Posterior cingulate gyrus (tissue), 11 donors: ENCODE results near the gene FOXK1.

Experiments
- DNase-seq, 10 donors: peaks; one replicate each; pipeline versions ENCODE4 v3.0.0 to v3.0.0-alpha.2; 2020 to 2021; ENCODE audit warnings: mixed read lengths in 3 of 10
- intact Hi-C: fragments of 100-400 bp; cut with DNase I; formaldehyde crosslinking; loops from one replicate; pipeline ENCODE4 v1.15.1; 2023

The FOXK1 gene

DNA sequence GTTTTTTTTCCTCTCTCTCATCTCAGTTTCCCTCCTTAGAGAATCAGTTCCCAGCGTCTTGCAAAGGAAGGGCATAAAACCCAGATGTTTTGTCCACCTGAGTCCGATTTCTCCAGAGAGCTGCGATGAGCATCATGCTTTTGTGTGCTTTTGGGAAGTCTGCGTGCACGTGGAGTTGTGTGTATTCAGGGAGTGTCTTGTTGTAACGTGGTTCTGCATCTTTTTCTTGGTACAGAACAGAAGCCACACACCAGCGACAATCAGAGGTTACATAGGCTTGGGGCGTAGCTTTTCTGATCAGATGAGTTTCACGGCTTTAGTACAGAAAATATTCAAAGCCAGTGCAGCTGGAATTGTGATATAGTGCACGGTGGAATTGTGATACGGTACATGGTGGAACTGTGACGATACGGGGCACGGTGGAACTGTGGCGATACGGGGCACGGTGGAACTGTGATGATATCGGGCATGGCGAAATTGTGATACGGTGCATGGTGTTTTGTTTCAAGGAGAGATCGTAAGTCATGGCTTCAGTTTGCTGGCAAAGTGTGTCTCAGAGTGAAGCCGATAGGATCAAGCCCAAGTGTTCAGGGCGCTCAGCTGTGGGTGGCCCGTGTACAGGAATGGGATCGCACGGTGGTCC is 32.8 kb downstream of the FOXK1 start:
- intact Hi-C loops: no loop called here
- DNase-seq: peak in 1 of 10 donors; percentile 28

GRCh38 chr7:4715410-4715776 is 33.3 kb downstream of the FOXK1 start:
- peak in 4 of 10 donors; percentile 19 to 88 (median 58) for DNase-seq
- intact Hi-C loops: no loop called here

GRCh38 chr7:4716946-4717795 is 35.1 kb downstream of the FOXK1 start:
- DNase-seq: peak in 5 of 10 donors; percentile 35 to 92 (median 88)
- intact Hi-C loops: no loop called here

DNA sequence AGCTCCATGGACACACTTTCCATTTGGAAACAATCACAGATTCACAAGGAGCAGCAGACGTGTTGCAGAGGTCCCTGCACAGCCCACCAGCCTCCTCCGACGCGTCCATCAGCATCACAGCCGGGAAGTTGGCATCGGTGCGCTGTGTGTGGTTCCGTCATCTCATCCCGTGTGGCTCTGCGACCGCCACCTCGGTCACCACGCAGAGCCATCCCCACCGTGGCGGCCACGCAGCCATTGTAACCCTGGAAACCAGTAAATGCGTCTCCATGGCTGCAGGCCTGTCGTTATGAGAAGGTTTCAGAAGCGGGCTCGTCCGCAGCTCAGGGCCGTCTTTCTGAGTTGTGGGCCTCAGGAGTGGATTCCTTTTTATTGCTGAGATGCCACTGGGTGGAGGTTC is 36.0 kb downstream of the FOXK1 start:
- no peak for DNase-seq
- intact Hi-C loops: no loop called here

GRCh38 chr7:4720225-4720624 is 38.1 kb downstream of the FOXK1 start:
- DNase-seq: no peak
- intact Hi-C loops: loop anchor here (5.0 kb wide), 1 partner anchor 38 kb away; the partner anchor contains the start of gene FOXK1

- no peak for DNase-seq
- intact Hi-C loops: loop anchor here (5.0 kb wide), 1 partner anchor 40 kb away; the partner anchor contains the start of gene FOXK1
Measured at GRCh38 chr7:4722308-4722707, 40.2 kb downstream of the FOXK1 start.

GRCh38 chr7:4722960-4723630 is 41.0 kb downstream of the FOXK1 start:
- intact Hi-C loops: loop anchor here (5.0 kb wide), 1 partner anchor 41 kb away; the partner anchor contains the start of gene FOXK1
- DNase-seq: peak in 2 of 10 donors; percentile 25 to 89

DNA sequence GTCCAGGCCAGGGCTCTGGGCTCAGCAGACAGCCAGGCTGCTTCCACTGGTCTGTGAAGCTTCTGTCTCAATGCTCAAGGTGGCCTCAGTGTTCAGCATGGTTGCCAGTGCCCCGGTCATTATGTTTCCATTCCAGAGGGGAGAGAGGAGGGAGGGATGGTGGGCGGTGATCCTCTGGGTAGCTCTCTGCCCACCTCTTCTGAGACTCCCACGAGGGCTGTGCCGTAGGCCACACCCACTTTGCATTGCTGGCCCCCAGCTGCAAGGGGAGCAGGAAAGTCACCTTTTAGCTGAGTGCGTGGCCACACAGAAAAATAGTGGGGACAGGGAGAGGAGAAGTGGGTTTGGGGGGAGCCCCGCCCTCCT is 42.5 kb downstream of the FOXK1 start:
- DNase-seq: no peak
- intact Hi-C loops: loop anchor here (5.0 kb wide), 1 partner anchor 42 kb away; the partner anchor contains the start of gene FOXK1

DNA sequence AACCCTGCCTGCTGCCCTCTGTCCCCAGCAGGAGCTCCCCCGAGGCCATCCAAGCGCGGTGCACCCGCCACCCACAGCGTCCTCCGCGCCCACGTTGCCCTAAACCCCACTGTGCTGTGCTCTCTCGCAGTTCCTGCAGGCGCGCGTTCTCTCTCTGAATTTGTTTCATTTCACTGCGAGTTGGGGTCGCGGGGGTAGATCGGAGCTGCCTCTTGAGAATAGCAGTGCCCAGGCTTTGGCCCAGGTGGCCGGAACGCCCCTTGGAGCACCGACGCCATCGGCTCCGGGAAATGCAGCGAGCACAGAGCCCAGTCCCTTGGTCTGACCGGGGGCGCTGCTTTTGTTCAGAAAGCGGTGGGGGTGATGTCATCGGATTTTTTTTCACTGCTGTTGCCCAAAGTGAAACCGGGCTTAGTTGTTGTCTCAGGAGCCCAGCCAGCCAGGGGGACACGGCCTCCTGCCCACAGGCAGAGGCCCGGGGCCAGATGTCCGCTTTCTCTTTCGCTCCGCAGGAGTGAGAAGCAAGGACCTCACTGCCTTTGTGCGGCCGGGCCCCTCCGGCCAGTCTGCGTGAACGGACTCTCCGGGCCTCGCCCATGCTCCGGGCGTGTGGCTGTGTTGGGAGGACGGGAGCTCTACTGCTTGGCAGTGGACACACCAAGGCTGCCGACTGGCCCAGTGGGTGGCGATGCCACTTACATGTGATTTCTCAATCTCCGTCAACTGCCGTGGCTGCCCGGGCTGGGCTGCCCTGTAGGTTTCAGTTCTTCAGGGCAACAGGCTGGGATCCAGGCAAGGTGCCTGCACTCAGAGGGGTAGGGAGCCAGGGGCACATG is 43.1 kb downstream of the FOXK1 start:
- intact Hi-C loops: no loop called here
- DNase-seq: peak; percentile 60 to 96 (median 76)

DNA sequence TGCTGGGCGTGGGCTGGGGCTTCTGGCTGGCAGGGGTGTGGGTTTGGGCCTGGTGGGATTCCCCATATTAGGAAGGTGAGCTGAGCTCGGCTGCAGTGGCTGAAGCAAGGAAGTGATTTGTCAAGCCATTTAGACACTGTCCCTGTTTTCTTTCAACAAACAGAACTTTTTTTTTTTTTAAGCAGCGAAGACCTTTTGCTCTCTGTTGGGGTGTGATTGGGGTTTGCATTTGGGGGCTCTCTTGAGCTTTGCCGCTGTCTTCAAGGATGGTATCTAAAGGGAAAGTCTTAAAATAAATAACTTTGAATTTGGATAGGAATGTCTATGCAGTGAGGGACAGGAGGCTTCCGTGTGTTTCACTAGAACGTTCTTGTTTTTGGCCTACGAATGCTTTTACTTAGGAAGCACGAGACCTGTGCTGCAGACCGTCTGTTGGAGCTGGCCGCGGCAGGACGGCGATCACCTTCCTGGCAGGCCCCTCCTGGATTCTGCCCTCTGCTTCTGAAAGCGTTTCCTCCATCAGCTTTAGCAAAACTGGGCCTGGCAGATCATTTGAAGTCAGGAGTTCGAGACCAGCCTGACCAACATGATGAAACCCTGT is 43.9 kb downstream of the FOXK1 start:
- intact Hi-C loops: no loop called here
- DNase-seq: no peak

DNA sequence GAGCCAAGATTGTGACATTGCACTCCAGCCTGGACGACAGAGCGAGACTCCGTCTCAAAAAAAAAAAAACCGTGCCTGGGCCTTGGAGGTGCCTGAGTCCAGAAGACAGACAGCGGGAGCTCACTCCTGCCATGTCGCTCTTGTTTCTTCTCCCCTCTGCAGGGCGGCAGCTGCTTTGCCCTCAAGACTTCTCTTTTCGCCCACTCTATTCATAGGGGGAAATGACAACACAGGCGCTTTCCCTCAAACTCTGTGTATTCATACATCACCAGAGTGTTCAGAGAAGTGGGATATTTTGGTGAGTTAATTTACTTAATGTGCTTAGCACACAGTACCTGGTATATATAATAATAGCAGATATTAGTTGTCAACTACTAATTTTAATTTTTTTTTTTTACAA is 44.5 kb downstream of the FOXK1 start:
- no peak for DNase-seq
- intact Hi-C loops: no loop called here

DNA sequence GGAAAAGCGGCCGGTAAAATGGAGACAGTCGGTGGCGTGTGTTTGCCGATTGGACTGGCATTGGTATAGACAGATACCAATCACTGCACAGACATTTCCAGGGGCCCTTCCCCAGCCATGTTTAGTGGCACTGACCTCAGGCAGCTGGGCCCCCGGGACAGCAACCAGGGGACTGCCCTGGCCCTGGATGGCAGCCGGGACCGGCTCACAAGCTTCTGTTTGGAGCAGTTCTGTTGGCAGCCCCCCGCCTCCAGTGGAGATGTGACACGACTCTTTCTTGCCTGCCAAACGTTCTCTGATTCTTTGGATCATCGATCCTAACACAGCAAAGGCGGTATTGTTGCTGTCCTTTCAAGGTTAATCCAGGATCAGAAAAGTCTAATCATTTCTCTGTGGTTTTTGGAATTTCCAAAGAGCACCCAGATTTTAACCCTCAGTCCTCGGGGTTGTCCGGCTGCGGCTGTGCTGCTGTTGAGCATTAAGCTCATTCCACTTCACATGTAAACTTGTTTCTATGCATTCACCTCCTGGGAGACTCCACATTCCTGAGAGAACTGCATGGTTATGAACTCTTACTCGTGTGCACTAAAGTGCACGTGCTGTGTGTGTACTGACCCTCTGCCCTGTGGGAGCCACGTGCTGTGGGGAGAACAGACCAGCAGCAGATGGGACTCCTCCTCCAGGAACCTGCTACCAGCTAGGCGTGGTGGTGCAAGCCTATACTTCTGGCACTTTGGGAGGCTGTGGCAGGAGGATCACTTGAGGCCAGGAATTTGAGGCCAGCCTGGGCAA is 46.0 kb downstream of the FOXK1 start:
- DNase-seq: no peak
- intact Hi-C loops: no loop called here

DNA sequence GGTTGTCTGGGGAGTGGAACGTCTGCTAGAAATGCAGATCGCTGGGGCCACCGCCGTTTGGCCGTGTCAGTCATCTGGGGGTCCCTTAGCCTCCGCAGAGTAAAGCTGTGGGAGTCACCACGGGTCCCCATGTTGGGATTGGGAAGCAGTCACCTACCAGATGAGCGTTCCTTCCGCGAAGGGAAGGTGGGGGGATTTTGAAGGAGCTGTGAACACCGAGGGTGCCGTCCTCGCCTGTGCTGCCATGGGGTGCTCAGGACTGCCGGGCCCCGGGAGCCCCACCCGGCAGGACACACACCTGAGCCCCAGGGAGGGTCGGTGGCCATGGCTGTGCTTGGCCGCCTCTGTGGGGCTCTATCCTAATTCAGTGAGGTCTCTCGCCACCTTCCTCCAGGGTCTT is 47.2 kb downstream of the FOXK1 start:
- no peak for DNase-seq
- intact Hi-C loops: no loop called here

DNA sequence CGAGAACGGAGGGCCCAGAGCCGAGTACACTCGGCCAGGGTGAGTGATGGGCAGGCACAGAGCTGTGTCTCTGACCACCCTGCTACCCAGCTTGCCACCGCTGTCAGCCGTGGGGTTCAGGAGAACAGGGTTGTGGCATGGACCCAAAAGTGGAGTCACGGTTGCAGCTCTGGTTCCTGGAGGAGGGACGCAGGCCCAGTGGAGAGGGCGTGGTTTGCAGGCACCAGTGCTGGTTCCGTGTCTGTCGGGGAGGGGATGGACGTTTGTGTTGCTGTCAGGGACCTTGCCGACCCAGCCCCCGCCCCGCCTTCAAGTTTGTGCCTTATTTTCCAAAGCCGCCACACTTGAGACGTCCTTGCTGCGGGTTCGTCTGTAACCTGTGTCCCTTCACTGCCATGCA is 48.2 kb downstream of the FOXK1 start:
- peak in 1 of 10 donors; percentile 84 for DNase-seq
- intact Hi-C loops: no loop called here

GRCh38 chr7:4730971-4731370 is 48.9 kb downstream of the FOXK1 start:
- intact Hi-C loops: no loop called here
- DNase-seq: no peak

DNA sequence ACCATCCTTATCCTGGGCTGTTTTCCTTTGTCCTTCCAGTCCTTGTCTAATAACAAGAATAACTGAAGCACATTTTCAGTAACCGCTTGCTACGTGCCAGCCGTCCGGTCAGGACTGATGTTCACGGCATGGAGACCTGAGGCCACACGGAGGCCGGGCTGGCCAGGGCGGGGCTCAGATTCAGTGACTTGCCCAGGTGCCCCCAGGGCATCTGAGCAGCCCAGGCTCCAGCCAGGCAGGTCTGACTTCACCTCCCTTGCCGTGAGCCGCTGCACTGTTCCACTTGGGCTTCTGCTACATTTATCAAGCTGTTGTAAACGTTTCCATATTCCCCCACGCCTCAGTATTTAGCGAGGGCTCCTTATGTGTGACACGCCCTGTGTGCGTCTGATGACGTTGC is 49.7 kb downstream of the FOXK1 start:
- no peak for DNase-seq
- intact Hi-C loops: no loop called here

- intact Hi-C loops: no loop called here
- DNase-seq: no peak
Measured at GRCh38 chr7:4733936-4734528, 51.9 kb downstream of the FOXK1 start.

- intact Hi-C loops: loop anchor here (5.0 kb wide), 1 partner anchor 92 kb away; no protein-coding TSS in a partner anchor
- DNase-seq: peak in 7 of 10 donors; percentile 43 to 94 (median 68)
Measured at GRCh38 chr7:4734587-4735345, 52.7 kb downstream of the FOXK1 start.
